HepG2 (cell line): Measurements from ENCODE around the gene CCDC106. TPM values are rescaled to one million over a fixed set of nuclear protein-coding genes. Genes with fewer than 3 reads are reported as not detected.

Experiments used
- ATRX ChIP-seq: sonication (generic); formaldehyde crosslinking; IDR thresholded peaks from 2 replicates; pipeline ENCODE4 v1.4.0; 2020; ENCODE audit warnings: missing genetic modification reagents, borderline replicate concordance
- EHMT2 ChIP-seq: fragments of 200-600 bp; sonication (generic); IDR thresholded peaks from 2 replicates; pipeline ENCODE4 v1.7.0; 2017; ENCODE audit warnings: antibody characterized with exemption, low read depth, low read length, borderline replicate concordance
- ETV5 ChIP-seq: IDR thresholded peaks from 2 replicates; pipeline ENCODE4 v1.6.1; 2018; ENCODE audit warnings: missing biosample characterization, missing genetic modification reagents, inconsistent platforms, borderline replicate concordance
- GABPB1 ChIP-seq: IDR thresholded peaks from 2 replicates; pipeline ENCODE4 v1.6.1; 2016; ENCODE audit warnings: mild to moderate bottlenecking, missing genetic modification reagents, moderate library complexity, missing compliant biosample characterization
- NAIF1 ChIP-seq: sonication (generic); formaldehyde crosslinking; IDR thresholded peaks from 2 replicates; pipeline ENCODE4 v1.5.0; 2020; ENCODE audit warnings: mild to moderate bottlenecking, missing genetic modification reagents, borderline replicate concordance
- PHF5A ChIP-seq: IDR thresholded peaks from one replicate; pipeline ENCODE4 v1.6.1; 2018; ENCODE audit warnings: low read depth, missing genetic modification reagents; ENCODE audit not compliant: unreplicated experiment
- TBX2 ChIP-seq: sonication (generic); formaldehyde crosslinking; IDR thresholded peaks from 2 replicates; pipeline ENCODE4 v1.5.0; 2020; ENCODE audit warnings: missing genetic modification reagents, mild to moderate bottlenecking, borderline replicate concordance
- ZBTB42 ChIP-seq: sonication (generic); formaldehyde crosslinking; IDR thresholded peaks from 2 replicates; pipeline ENCODE4 v1.5.0; 2020; ENCODE audit warnings: mild to moderate bottlenecking, missing genetic modification reagents
- ZKSCAN8 ChIP-seq: IDR thresholded peaks from 2 replicates; pipeline ENCODE4 v1.6.1; 2016; ENCODE audit warnings: borderline replicate concordance, missing genetic modification reagents, missing compliant biosample characterization
- ZMYM3 ChIP-seq: sonication (generic); formaldehyde crosslinking; IDR thresholded peaks from 2 replicates; pipeline ENCODE4 v1.5.1; 2020; ENCODE audit warnings: mild to moderate bottlenecking, missing genetic modification reagents
- ZNF260 ChIP-seq: sonication (generic); formaldehyde crosslinking; IDR thresholded peaks from 2 replicates; pipeline ENCODE4 v1.4.0; 2020; ENCODE audit warnings: missing genetic modification reagents, low read depth, mild to moderate bottlenecking, borderline replicate concordance
- ZNF354B ChIP-seq: sonication (generic); formaldehyde crosslinking; IDR thresholded peaks from 2 replicates; pipeline ENCODE4 v1.8.0; 2022; ENCODE audit warnings: mild to moderate bottlenecking, missing genetic modification reagents
- ZNF75D ChIP-seq: sonication (generic); formaldehyde crosslinking; IDR thresholded peaks from 2 replicates; pipeline ENCODE4 v1.8.1; 2023; ENCODE audit warnings: missing genetic modification reagents, mild to moderate bottlenecking, borderline replicate concordance
- ZNF792 ChIP-seq: IDR thresholded peaks from 2 replicates; pipeline ENCODE4 v1.6.1; 2016
- polyA plus RNA-seq, 8 experiments: library from polyadenylated mRNA; depleted of rRNA in 3 of 8; stranded (reverse) in 7 of 8; unstranded in 1 of 8; fragments of >200 nt; fragmentation: Illumina TruSeq in 4 of 8; extraction: Trizol in 4 of 8; gene quantifications; 2 replicates each; pipeline versions ENCODE4 v1.2.1 to v1.2.3, GENCODE V29; 2011 to 2016; ENCODE audit warnings: low read depth in 4 of 8, missing spikeins in 1 of 8, mixed read lengths in 1 of 8; ENCODE audit not compliant: insufficient read depth in 1 of 8
- total RNA-seq, 5 experiments: library from RNA; depleted of rRNA; stranded (reverse); fragments of >200 nt; fragmentation: Illumina TruSeq; extraction: Trizol; gene quantifications; 2 replicates each; pipeline ENCODE4 v1.2.3, GENCODE V29; 2016; ENCODE audit warnings: low read depth in 1 of 5
- TF ChIP-seq, protein P1 (sequence below): sonication (generic); formaldehyde crosslinking; IDR thresholded peaks from 2 replicates; pipeline ENCODE4 v1.5.0; 2020; ENCODE audit warnings: mild to moderate bottlenecking, missing genetic modification reagents, moderate library complexity
- TF ChIP-seq, protein P2 (sequence below): sonication (generic); formaldehyde crosslinking; IDR thresholded peaks from 2 replicates; pipeline ENCODE4 v1.4.0; 2020; ENCODE audit warnings: mild to moderate bottlenecking, missing genetic modification reagents, borderline replicate concordance
- TF ChIP-seq, protein P3 (sequence below): sonication (generic); formaldehyde crosslinking; IDR thresholded peaks from 2 replicates; pipeline ENCODE4 v1.5.1; 2020; ENCODE audit warnings: missing genetic modification reagents, mild to moderate bottlenecking, borderline replicate concordance
- TF ChIP-seq, protein P4 (sequence below): IDR thresholded peaks from 2 replicates; pipeline ENCODE4 v1.6.1; 2016

CCDC106 gene
- total and polyA plus RNA-seq, 2 of the 13 experiments (the other 11 are each of a cell fraction or from before 2014, with no cell fraction given): 4.7 to 8.8 TPM

DNA sequence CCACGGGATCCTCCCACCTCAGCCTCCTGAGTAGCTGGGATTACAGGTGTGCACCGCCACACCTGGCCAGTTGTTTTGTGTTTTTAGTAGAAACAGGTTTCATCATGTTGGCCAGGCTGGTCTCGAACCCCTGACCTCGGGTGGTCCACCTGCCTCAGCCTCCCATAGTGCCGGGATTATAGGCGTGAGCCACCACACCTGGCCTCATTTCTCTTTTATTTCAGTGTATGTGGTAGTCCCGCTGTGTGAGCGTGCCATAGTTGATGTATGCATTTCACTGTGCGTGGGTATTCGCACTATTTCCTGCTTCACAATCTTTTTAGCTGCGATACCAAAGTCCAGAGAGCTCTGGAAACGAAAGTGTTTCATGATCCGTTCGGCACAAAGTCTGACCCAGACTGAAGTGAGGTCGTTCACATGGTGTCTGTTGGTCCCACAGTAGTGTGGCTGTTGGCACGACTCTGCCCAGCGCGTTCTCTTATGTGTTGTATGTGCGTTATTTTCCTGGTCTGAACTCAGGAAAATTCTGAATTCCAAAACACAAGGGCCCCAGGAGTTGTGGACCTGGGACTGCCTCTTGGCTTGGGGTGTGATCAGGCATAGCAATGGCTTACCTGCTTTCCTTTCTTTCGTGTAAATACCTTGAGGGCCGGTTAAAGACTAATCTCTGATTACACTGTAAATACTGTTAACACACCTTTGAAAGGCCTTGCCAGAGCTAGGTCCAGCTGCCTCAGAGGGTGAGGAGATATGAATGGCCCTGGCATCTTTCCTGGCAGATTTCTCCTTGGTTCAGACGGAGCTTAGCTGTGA, 35.6 kb downstream of the CCDC106 start (continued):
- TF ChIP-seq, protein P1, sequence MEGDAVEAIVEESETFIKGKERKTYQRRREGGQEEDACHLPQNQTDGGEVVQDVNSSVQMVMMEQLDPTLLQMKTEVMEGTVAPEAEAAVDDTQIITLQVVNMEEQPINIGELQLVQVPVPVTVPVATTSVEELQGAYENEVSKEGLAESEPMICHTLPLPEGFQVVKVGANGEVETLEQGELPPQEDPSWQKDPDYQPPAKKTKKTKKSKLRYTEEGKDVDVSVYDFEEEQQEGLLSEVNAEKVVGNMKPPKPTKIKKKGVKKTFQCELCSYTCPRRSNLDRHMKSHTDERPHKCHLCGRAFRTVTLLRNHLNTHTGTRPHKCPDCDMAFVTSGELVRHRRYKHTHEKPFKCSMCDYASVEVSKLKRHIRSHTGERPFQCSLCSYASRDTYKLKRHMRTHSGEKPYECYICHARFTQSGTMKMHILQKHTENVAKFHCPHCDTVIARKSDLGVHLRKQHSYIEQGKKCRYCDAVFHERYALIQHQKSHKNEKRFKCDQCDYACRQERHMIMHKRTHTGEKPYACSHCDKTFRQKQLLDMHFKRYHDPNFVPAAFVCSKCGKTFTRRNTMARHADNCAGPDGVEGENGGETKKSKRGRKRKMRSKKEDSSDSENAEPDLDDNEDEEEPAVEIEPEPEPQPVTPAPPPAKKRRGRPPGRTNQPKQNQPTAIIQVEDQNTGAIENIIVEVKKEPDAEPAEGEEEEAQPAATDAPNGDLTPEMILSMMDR (CRISPR knock-in tag): no peak
- TF ChIP-seq ZNF75D (CRISPR knock-in tag) (no peak), TBX2 (CRISPR knock-in tag) (peak; percentile 55; the same call in 1 of the 2 replicates), ZMYM3 (peak; percentile 89), NAIF1 (CRISPR knock-in tag) (0 out of 2 replicates have a peak, but pooled peaks have one; percentile 19), ZNF260 (CRISPR knock-in tag) (no peak), ZBTB42 (CRISPR knock-in tag) (no peak), GABPB1 (no peak), ZNF792 (CRISPR knock-in tag) (peak; percentile 53; the same call in 1 of the 2 replicates), ZKSCAN8 (CRISPR knock-in tag) (no peak), ZNF354B (CRISPR knock-in tag) (no peak), ATRX (CRISPR knock-in tag) (no peak), EHMT2 (no peak), ETV5 (CRISPR knock-in tag) (peak; percentile 77; the same call in 1 of the 2 replicates), PHF5A (peak; percentile 18)
- TF ChIP-seq, protein P2, sequence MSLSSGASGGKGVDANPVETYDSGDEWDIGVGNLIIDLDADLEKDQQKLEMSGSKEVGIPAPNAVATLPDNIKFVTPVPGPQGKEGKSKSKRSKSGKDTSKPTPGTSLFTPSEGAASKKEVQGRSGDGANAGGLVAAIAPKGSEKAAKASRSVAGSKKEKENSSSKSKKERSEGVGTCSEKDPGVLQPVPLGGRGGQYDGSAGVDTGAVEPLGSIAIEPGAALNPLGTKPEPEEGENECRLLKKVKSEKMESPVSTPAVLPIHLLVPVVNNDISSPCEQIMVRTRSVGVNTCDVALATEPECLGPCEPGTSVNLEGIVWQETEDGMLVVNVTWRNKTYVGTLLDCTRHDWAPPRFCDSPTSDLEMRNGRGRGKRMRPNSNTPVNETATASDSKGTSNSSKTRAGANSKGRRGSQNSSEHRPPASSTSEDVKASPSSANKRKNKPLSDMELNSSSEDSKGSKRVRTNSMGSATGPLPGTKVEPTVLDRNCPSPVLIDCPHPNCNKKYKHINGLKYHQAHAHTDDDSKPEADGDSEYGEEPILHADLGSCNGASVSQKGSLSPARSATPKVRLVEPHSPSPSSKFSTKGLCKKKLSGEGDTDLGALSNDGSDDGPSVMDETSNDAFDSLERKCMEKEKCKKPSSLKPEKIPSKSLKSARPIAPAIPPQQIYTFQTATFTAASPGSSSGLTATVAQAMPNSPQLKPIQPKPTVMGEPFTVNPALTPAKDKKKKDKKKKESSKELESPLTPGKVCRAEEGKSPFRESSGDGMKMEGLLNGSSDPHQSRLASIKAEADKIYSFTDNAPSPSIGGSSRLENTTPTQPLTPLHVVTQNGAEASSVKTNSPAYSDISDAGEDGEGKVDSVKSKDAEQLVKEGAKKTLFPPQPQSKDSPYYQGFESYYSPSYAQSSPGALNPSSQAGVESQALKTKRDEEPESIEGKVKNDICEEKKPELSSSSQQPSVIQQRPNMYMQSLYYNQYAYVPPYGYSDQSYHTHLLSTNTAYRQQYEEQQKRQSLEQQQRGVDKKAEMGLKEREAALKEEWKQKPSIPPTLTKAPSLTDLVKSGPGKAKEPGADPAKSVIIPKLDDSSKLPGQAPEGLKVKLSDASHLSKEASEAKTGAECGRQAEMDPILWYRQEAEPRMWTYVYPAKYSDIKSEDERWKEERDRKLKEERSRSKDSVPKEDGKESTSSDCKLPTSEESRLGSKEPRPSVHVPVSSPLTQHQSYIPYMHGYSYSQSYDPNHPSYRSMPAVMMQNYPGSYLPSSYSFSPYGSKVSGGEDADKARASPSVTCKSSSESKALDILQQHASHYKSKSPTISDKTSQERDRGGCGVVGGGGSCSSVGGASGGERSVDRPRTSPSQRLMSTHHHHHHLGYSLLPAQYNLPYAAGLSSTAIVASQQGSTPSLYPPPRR (CRISPR knock-in tag): no peak
- TF ChIP-seq, protein P3, sequence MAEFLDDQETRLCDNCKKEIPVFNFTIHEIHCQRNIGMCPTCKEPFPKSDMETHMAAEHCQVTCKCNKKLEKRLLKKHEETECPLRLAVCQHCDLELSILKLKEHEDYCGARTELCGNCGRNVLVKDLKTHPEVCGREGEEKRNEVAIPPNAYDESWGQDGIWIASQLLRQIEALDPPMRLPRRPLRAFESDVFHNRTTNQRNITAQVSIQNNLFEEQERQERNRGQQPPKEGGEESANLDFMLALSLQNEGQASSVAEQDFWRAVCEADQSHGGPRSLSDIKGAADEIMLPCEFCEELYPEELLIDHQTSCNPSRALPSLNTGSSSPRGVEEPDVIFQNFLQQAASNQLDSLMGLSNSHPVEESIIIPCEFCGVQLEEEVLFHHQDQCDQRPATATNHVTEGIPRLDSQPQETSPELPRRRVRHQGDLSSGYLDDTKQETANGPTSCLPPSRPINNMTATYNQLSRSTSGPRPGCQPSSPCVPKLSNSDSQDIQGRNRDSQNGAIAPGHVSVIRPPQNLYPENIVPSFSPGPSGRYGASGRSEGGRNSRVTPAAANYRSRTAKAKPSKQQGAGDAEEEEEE (CRISPR knock-in tag): no peak
- TF ChIP-seq, protein P4, sequence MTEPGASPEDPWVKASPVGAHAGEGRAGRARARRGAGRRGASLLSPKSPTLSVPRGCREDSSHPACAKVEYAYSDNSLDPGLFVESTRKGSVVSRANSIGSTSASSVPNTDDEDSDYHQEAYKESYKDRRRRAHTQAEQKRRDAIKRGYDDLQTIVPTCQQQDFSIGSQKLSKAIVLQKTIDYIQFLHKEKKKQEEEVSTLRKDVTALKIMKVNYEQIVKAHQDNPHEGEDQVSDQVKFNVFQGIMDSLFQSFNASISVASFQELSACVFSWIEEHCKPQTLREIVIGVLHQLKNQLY: peak; percentile 50; the same call in 1 of the 2 replicates
